GM12864 (cell line): ENCODE results near the gene AHNAK.

Source experiments
- DNase-seq: peaks from one replicate; pipeline ENCODE4 v3.0.0-alpha.2; 2011; ENCODE audit warnings: low read depth
- H3K4me3 ChIP-seq: 2 replicates; pipeline ENCODE4 v1.5.1; 2011; ENCODE audit warnings: mild to moderate bottlenecking, low read depth, low read length, control low read depth
- CTCF ChIP-seq: IDR thresholded peaks from 2 replicates; pipeline ENCODE4 v1.5.1; 2011; ENCODE audit warnings: low read depth, mild to moderate bottlenecking, moderate library complexity, low read length, control low read depth, inconsistent platforms; ENCODE audit errors: missing control alignments

Gene AHNAK

GRCh38 chr11:62404901-62405300, 141.7 kb downstream of the AHNAK start:
- no peak for DNase-seq
- TF ChIP-seq CTCF: no peak
- H3K4me3 ChIP-seq: no peak overlapping the region

GRCh38 chr11:62404435-62404834, 142.2 kb downstream of the AHNAK start:
- H3K4me3 ChIP-seq: no peak overlapping the region
- no peak for DNase-seq
- no peak for TF ChIP-seq CTCF

DNA sequence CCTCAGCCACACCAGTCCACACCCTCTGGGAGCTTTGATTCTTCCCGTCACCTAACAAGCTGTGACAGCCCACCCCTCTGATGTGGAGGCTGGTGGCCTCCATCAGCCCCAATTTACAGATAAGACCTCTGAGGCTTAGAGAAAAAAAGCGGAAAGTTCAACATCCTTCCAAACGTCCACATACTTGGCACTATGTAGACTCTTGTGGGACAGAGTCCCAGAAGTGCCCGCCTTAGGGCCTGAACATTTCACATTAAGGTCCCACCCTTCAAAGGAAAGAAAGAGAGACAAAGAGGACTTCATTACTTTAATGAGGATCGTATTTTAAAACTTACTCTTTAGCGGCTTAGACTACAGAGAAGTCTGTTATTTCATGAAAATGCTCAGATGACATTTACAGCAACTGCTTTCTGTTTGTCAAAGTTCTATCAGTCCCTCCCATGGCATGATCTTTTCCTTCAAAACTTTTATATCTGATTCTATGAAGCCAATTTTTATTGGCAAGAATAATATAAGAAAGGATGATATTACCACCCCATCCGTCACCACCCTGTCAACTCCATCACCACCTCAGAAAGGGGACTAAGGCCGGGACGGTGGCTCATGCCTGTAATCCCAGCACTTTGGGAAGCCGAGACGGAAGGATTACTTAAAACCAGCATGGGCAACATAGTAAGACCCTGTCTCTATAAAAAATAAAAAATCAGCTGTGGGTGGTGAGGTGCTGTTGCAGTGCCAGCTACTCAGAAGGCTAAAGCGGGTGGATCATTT, 143.5 kb downstream of the AHNAK start:
- DNase-seq: no peak
- no peak overlapping the region for H3K4me3 ChIP-seq
- no peak for TF ChIP-seq CTCF

- TF ChIP-seq CTCF: no peak
- no peak for DNase-seq
- no peak overlapping the region for H3K4me3 ChIP-seq
These were observed 144.2 kb downstream of the AHNAK start for GRCh38 chr11:62402226-62402959.

GRCh38 chr11:62401811-62402210, 144.8 kb downstream of the AHNAK start:
- no peak for DNase-seq
- no peak overlapping the region for H3K4me3 ChIP-seq
- TF ChIP-seq CTCF: no peak

- H3K4me3 ChIP-seq: no peak overlapping the region
- TF ChIP-seq CTCF: no peak
- no peak for DNase-seq
These were observed 145.2 kb downstream of the AHNAK start for GRCh38 chr11:62401356-62401755.

DNA sequence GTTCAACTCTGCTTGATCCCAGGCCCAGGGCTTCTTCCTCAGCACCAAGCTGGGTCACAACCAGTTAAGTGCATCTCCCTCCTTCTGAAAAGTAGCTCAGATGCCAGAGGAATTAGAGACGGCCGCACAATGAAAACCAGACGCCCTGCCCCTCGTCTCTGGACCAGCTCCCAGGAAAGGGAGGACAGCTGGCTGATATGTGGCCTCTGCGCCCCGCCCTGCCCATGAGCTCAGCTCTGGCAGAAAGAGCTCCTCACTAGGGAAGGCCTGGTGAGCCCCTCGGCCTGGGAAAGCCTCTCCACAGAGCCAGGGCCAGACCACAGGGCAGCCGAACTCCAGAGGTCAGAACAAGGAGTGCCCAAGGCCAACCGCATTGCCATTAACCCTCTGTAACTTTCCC, 145.8 kb downstream of the AHNAK start:
- no peak for TF ChIP-seq CTCF
- no peak for DNase-seq
- no peak overlapping the region for H3K4me3 ChIP-seq
